ENCODE measurements around the gene PFKP. TPM values are rescaled to one million over a fixed set of nuclear protein-coding genes. Genes with fewer than 3 reads are reported as not detected.

The PFKP gene
- polyA plus RNA-seq, 4 donors, result 13.1 to 34.8 (median 25.1) TPM

- DNase-seq (ENCODE audit: low read depth in 4 of 4, low spot score in 3 of 4), result no peak
Measured at GRCh38 chr10:3129581-3130340, 62.4 kb downstream of the PFKP start.

DNA sequence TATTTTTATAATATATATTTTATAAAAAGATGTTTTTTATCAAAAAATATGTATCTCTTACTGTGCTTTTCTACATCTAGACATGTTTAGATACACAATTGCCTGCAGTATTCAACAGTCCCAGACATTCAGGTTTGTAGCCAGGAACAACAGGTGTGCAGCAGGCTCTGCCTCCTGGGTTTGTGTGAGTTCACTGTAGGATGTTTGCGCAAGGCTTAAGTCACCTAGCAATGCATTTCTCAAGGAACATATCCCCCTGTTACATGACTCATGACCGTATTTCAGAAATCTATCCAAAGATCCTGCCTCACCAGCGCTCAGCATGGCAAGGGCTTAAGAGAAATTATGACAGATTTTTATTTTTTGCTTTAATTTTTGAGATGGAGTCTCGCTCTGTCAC, 63.8 kb downstream of the PFKP start:
- no peak for DNase-seq (ENCODE audit: low read depth in 4 of 4, low spot score in 3 of 4)

GRCh38 chr10:3132036-3133025, 65.0 kb downstream of the PFKP start:
- DNase-seq (ENCODE audit: low read depth in 4 of 4, low spot score in 3 of 4), result no peak

- no peak for DNase-seq (ENCODE audit: low read depth in 4 of 4, low spot score in 3 of 4)
Measured at GRCh38 chr10:3133948-3134347, 66.6 kb downstream of the PFKP start.

- DNase-seq (ENCODE audit: low read depth in 4 of 4, low spot score in 3 of 4), result no peak
Measured at GRCh38 chr10:3135006-3135405, 67.7 kb downstream of the PFKP start.

DNA sequence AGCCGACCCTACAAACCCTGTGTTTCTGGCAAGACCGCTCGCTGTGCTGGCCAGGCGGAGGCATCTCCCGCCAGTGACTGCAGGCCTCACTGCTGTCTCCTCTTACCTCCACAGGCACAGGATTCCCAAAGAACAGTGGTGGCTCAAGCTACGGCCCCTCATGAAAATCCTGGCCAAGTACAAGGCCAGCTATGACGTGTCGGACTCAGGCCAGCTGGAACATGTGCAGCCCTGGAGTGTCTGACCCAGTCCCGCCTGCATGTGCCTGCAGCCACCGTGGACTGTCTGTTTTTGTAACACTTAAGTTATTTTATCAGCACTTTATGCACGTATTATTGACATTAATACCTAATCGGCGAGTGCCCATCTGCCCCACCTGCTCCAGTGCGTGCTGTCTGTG, 69.0 kb downstream of the PFKP start:
- DNase-seq (ENCODE audit: low read depth in 4 of 4, low spot score in 3 of 4), result no peak

- DNase-seq (ENCODE audit: low read depth in 4 of 4, low spot score in 3 of 4), result no peak
Measured at GRCh38 chr10:3136763-3137611, 69.6 kb downstream of the PFKP start.

DNA sequence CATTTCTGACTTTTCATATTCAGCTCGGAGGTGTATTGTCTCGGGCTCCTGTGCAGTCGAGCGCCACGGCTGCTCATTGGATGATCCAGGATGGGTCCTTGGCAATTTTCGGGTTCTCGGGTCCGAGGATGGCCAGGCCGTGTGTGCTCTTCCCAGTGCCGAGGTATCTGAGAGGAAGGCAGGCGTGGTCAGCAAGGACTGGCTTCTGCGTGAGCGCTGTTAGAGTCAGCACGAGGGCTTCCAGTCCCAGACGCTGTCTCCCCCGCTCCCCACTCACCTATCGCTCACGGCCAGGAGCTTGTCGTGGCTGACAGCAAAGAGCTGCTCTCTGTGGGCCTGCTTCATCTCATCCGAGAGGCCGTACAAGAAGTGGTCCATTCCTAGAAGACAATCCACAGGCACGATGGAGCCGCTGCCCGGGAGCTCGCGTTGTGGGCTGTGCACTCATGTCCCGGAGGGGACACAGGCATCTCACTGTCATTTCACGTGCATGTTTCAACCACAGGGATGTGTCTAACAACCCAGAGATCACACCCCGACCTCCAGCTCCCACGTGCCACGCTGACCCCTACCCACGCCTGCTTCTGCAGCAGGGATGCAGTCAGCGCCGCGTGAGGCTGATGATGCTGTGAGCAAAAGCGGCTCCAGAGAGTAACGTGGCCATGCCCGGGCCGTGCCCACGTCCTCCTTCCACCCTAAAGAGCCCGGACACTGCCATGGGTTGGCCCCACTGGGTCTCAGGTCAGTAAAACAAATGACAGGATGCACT, 70.8 kb downstream of the PFKP start:
- DNase-seq (ENCODE audit: low read depth in 4 of 4, low spot score in 3 of 4), result no peak

DNA sequence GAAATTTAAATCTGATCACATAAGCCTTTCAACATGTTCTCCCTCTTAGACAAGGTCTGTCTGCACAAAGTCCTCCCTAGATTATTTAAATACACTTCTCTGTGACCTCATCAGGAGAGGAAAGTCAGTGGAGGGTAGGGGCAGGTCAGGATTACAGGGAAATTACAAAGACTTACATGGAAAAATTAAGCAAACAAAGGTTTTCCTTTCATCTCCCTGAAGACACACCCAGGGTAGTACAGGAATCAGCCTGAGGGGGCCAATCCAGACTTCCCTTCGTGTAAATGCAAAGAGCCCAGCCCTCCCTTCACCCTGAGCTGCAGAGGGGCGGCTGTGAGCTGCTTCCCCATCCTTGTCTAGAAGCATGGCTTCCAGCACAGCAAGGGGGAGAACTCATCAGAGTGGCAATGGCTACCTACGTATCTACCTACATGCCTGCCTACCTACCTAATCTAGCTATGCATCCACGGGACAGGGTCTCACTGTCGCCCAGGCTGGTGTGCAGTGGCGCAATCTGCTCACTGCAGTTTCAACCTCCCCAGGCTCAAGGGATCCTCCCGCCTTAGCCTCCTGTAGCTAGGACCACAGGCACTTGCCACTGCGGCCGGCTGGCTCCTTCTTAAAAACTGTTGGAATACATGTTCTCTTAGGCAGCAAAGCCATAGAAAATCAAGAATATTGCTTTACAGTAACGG, 72.0 kb downstream of the PFKP start:
- DNase-seq (ENCODE audit: low read depth in 4 of 4, low spot score in 3 of 4), result no peak

- DNase-seq (ENCODE audit: low read depth in 4 of 4, low spot score in 3 of 4), result no peak
Measured at GRCh38 chr10:3140280-3140679, 72.9 kb downstream of the PFKP start.

- no peak for DNase-seq (ENCODE audit: low read depth in 4 of 4, low spot score in 3 of 4)
Measured at GRCh38 chr10:3141351-3142005, 74.1 kb downstream of the PFKP start.

DNA sequence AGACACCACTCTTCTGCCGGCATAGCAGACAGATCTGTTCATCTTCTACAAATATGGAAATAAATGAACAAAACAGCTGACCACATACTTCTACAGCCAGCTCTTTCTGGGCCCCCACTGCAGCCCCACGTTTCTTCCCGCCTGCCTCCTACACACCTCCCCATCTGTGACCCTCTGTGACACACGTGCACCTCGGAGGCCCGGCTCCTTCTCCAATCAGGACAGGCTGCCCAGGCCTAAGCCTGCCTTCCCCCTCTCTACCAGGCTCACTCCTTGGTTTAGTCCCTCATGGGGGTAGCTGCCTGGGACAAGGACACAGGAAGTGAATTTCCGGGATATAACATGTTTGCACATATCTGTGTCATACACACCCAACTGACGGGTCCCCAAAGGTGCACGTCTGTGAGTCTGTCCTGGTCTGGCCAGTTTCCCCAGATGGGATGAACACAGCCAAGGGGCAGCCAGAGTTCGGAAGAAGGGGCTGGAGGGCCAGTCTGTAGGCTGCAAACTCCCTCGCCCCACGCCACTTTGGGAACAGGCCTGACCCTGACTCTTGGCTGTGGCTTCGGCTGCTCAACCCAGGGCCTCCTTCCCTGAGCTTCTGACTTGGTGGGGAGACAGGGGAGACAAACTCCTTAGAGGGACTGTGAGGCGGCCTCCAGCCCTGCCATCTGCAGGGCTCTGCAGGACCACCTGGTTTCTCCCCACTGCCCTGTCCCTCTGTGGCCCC, 75.0 kb downstream of the PFKP start:
- DNase-seq (ENCODE audit: low read depth in 4 of 4, low spot score in 3 of 4), result no peak

DNA sequence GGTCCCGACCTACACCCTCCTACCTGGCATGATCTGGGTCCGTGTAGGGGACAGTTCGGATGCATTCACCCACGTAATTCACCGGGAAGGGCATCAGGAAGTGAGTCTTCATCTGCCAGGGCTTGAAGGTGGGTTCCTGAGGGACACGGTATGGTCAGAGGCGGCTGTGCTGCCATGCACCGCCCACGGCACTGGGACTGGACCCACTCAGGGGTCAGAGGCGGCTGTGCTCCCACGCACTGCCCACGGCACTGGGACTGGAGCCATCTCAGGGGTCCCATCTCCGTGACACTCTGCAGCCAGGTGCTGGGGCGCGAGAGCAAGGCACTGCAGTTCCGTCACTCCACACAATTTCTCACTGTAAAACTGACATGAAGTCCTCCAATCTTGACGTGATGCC, 76.0 kb downstream of the PFKP start:
- DNase-seq (ENCODE audit: low read depth in 4 of 4, low spot score in 3 of 4), result no peak

DNA sequence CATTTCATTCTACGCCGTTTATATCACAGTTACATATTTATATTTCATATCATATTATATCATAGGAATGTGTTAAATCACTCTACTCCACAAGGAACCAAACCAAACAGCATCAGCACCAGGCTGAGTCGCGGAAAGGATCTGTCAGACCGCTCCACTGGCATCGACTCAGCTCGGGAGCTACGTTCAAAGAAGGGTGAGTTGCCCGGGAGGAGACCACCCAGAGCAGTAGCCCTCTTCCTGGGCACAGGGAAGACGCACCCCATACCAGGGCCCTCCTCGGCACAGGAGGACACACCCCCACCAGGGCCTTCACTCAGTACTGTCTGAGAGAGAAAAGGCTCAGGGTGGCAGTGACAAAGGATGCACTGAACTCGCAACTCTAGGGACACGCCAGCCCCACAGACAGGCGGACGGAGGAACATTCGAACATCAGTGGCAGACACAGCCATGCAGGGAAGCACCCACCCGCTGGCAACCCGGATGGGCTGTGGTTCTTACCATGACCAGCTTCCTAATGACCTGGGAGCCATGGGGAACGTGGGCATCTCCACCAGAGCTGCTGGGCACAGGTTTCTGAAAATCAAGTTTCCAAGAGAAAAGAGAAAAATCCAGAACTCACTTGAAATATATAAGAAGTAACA, 76.6 kb downstream of the PFKP start:
- DNase-seq (ENCODE audit: low read depth in 4 of 4, low spot score in 3 of 4), result no peak

DNA sequence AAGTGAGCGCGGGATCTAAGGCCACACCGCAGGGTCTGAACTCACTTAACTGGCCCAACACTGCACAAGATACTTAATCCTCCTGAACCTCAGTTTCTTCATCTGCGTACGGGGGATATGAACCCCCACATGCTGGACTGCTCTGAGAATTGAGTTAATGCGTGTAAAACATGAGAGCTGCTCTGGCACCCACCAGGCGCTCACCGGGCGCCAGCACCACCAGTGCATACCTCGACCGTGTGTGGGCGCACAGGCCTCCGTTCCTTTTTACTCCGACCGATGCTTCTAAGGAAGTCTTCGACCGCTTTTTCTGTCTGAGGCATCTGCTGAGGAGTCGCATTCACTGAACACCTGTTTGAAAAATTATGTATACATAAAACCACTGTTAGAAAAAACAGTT, 78.0 kb downstream of the PFKP start:
- no peak for DNase-seq (ENCODE audit: low read depth in 4 of 4, low spot score in 3 of 4)

- DNase-seq (ENCODE audit: low read depth in 4 of 4, low spot score in 3 of 4), result no peak
Measured at GRCh38 chr10:3146289-3146688, 78.9 kb downstream of the PFKP start.

GRCh38 chr10:3147117-3147820, 79.9 kb downstream of the PFKP start:
- DNase-seq (ENCODE audit: low read depth in 4 of 4, low spot score in 3 of 4), result no peak
